Fibroblast of lung (primary cell): ENCODE data around the gene FRK. TPM values are rescaled to one million over a fixed set of nuclear protein-coding genes. Genes with fewer than 3 reads are reported as not detected.
"Not testable (repeated sequence)": the region's sequence is repeated elsewhere in the genome, so short reads cannot be mapped to it uniquely, and the experiment has no call there.

Experiments
- DNase-seq, 2 donors: peaks; one replicate each; pipeline versions ENCODE4 v3.0.0 to v3.0.0-alpha.2; 2010; ENCODE audit warnings: low read depth in 2 of 2
- H2AFZ ChIP-seq: 2 replicates; pipeline ENCODE4 v1.5.1; 2012; ENCODE audit warnings: low read length, control low read depth, inconsistent platforms
- H3K27ac ChIP-seq: 2 replicates; pipeline ENCODE4 v1.5.1; 2011; ENCODE audit warnings: low read length, control low read depth; ENCODE audit not compliant: insufficient read depth
- H3K27me3 ChIP-seq: 2 replicates; pipeline ENCODE4 v1.5.1; 2011; ENCODE audit warnings: mild to moderate bottlenecking, low read length; ENCODE audit not compliant: control insufficient read depth, insufficient read depth
- H3K36me3 ChIP-seq: 2 replicates; pipeline ENCODE4 v1.5.1; 2011; ENCODE audit warnings: low read length; ENCODE audit not compliant: control insufficient read depth, insufficient read depth
- H3K4me1 ChIP-seq: 2 replicates; pipeline ENCODE4 v1.5.1; 2011; ENCODE audit warnings: low read length; ENCODE audit not compliant: control insufficient read depth, insufficient read depth; ENCODE audit errors: extremely low read depth
- H3K4me2 ChIP-seq: 2 replicates; pipeline ENCODE4 v1.5.1; 2011; ENCODE audit warnings: low read length, control low read depth; ENCODE audit not compliant: insufficient read depth; ENCODE audit errors: extremely low read depth
- H3K4me3 ChIP-seq, 4 experiments: fragments of 200-600 bp in 1 of 4; sonication (generic) in 1 of 4; replicated peaks in 1 of 4; 2 replicates each; pipeline ENCODE4 v1.5.1; 2011 to 2016; ENCODE audit warnings: low read length in 4 of 4, low read depth in 3 of 4, mild to moderate bottlenecking in 3 of 4, control low read depth in 2 of 4, inconsistent platforms in 1 of 4, mixed read lengths in 1 of 4; ENCODE audit not compliant: insufficient read depth in 1 of 4; ENCODE audit errors: control extremely low read depth in 1 of 4
- H3K79me2 ChIP-seq: 2 replicates; pipeline ENCODE4 v1.5.1; 2012; ENCODE audit warnings: mild to moderate bottlenecking, low read length, inconsistent platforms; ENCODE audit not compliant: control insufficient read depth, insufficient read depth
- H3K9ac ChIP-seq: 2 replicates; pipeline ENCODE4 v1.5.1; 2011; ENCODE audit warnings: mild to moderate bottlenecking, low read length, control low read depth; ENCODE audit not compliant: insufficient read depth
- H3K9me3 ChIP-seq: 2 replicates; pipeline ENCODE4 v1.5.1; 2012; ENCODE audit warnings: low read depth, low read length; ENCODE audit not compliant: control insufficient read depth, insufficient read depth
- H4K20me1 ChIP-seq: 2 replicates; pipeline ENCODE4 v1.5.1; 2011; ENCODE audit warnings: low read length; ENCODE audit not compliant: control insufficient read depth, insufficient read depth; ENCODE audit errors: extremely low read depth
- EZH2 ChIP-seq: IDR thresholded peaks from 2 replicates; pipeline ENCODE4 v1.5.1; 2012; ENCODE audit warnings: low read length, control low read depth, mild to moderate bottlenecking; ENCODE audit errors: missing control alignments
- polyA plus RNA-seq, 2 donors: library from polyadenylated mRNA; depleted of rRNA in 1 of 2; stranded (reverse) in 1 of 2; unstranded in 1 of 2; fragments of >200 nt; gene quantifications; 2 replicates each; pipeline ENCODE4 v1.2.1, GENCODE V29; 2011 to 2012; ENCODE audit warnings: missing spikeins in 1 of 2
- total RNA-seq: library from RNA; depleted of rRNA; stranded (reverse); fragments of >200 nt; gene quantifications from 2 replicates; pipeline ENCODE4 v1.2.1, GENCODE V29; 2014
- TF ChIP-seq, protein P1 (sequence below), 2 donors: IDR thresholded peaks in 1 of 2; conservative IDR thresholded peaks in 1 of 2; 1 replicate in 1 of 2; 2 replicates in 1 of 2; pipeline ENCODE4 v1.5.1; 2011 to 2012; ENCODE audit warnings: low read length in 2 of 2, control low read depth in 1 of 2, inconsistent platforms in 1 of 2, low read depth in 1 of 2, mild to moderate bottlenecking in 1 of 2

The FRK gene
- total and polyA plus RNA-seq, 2 donors (not counting 1 experiment from before 2014, with no cell fraction given) = 0.18 to 0.33 TPM

DNA sequence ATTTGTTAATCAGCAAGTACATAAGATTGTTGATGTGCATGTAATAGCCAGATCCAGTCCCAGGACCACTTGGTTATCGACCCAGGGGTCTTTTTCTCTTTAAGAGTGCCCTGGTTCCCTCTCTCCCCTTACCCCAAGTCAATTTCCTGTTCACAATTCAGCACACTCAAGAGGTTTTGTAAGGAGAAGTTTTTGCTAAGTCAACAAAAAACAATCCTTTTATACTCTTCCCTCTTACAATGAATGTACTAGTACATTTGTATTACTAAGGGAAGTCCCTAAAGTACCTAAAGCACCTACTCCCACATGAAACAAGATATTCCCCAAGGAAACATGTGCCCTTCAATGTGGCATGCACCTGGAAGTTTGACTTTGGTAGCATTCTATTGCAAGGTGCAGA is 38.3 kb upstream of the FRK start:
- no peak for DNase-seq
- no peaks in the 10 kb centered on the region for H3K9me3 ChIP-seq
- no peak overlapping the region for H3K4me2 ChIP-seq
- no peaks in the 10 kb centered on the region for H4K20me1 ChIP-seq
- peaks cover 2% of the 10 kb centered on the region for H3K4me1 ChIP-seq
- H3K36me3 ChIP-seq = no peaks in the 10 kb centered on the region
- H3K27me3 ChIP-seq = no peaks in the 10 kb centered on the region
- no peak overlapping the region for H3K4me3 ChIP-seq
- no peaks in the 10 kb centered on the region for H3K79me2 ChIP-seq
- TF ChIP-seq EZH2 = no peak
- TF ChIP-seq, protein P1, sequence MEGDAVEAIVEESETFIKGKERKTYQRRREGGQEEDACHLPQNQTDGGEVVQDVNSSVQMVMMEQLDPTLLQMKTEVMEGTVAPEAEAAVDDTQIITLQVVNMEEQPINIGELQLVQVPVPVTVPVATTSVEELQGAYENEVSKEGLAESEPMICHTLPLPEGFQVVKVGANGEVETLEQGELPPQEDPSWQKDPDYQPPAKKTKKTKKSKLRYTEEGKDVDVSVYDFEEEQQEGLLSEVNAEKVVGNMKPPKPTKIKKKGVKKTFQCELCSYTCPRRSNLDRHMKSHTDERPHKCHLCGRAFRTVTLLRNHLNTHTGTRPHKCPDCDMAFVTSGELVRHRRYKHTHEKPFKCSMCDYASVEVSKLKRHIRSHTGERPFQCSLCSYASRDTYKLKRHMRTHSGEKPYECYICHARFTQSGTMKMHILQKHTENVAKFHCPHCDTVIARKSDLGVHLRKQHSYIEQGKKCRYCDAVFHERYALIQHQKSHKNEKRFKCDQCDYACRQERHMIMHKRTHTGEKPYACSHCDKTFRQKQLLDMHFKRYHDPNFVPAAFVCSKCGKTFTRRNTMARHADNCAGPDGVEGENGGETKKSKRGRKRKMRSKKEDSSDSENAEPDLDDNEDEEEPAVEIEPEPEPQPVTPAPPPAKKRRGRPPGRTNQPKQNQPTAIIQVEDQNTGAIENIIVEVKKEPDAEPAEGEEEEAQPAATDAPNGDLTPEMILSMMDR (conservative IDR thresholded peaks at IDR 0.05 in 1 of 2, IDR thresholded peaks at IDR 0.05 in 1 of 2; ENCODE audit: low read depth in 1 of 2, low read length in 2 of 2) = no peak
- H3K27ac ChIP-seq = no peak overlapping the region
- H3K9ac ChIP-seq = no peak overlapping the region
- H2AFZ ChIP-seq = no peak overlapping the region

DNA sequence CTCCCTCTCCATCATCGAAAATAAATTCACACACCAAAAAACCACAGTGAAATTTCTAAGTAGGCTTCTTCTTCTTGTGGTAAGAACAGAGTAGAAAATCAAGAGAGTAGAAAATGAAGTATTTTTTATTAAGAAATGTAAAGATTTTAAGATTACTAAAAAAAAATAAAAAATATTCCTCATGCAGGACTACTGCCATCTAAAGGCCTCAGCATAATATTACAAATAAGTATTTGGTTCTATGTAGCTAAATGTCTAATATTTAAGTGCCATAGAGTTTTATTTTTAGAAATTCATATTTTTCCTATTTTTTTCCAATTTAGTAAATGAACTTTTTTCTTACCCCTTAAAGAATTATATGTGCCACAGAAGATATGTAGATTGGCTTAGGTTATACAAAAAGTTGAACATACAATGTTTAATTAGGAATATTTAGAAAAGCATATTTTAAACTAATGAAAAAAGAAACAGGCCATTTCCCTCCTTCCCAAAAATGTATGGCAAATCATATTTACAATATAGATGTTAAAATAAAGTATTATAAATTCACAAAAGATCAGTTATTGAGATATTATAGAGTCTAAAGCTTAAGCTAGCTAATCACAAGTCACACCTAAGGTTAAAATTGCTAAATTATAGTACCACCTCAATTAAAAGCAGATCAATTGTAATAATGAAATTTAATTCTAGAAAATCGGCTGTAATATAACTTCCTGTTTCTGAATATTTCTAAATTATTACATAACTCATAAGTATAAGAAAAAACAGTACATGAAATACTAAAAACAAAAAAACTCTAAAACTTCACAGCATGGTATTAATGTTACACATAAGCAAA is 36.5 kb upstream of the FRK start:
- Histone ChIP-seq H3K4me3 (no peak overlapping the region), H3K27me3 (no peaks in the 10 kb centered on the region), H3K79me2 (no peaks in the 10 kb centered on the region), H3K9ac (no peak overlapping the region), H2AFZ (no peak overlapping the region), H4K20me1 (no peaks in the 10 kb centered on the region), H3K4me1 (peaks cover 2% of the 10 kb centered on the region), H3K9me3 (no peaks in the 10 kb centered on the region), H3K27ac (no peak overlapping the region), H3K4me2 (no peak overlapping the region), H3K36me3 (no peaks in the 10 kb centered on the region)
- TF ChIP-seq, protein P1 (conservative IDR thresholded peaks at IDR 0.05 in 1 of 2, IDR thresholded peaks at IDR 0.05 in 1 of 2; ENCODE audit: low read depth in 1 of 2, low read length in 2 of 2) = peak; percentile 11 to 46
- TF ChIP-seq EZH2 = no peak
- DNase-seq = peak in 1 of 2 donors; percentile 62

DNA sequence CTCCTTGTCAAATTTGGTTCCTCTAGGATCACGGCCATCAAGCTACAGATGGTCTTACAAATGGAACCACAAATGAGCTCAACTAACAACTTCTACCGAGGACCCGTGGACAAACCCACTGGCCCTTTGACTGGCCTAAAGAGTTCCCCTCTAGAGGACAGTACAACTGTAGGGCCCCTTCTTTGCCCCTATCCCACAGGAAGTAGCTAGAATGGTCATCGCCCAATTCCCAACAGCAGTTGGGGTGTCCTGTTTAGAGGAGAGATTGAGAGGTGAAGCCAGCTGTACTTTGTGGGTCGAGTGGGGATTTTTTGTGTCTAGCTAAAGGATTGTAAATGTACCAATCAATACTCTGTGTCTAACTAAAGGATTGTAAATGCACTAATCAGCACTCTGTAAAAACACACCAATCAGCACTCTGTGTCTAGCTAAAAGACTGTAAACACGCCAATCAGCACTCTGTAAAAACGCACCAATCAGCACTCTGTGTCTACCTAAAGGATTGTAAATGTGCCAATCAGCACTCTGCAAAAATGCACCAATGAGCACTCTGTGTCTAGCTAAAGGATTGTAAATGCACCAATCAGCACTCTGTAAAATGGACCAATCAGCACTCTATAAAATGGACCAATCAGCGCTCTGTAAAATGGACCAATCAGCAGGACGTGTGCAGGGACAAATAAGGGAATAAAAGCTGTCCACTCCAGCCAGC is 35.5 kb upstream of the FRK start:
- H3K4me3 ChIP-seq, H2AFZ ChIP-seq, H3K4me1 ChIP-seq, H3K4me2 ChIP-seq, H4K20me1 ChIP-seq, H3K9me3 ChIP-seq, H3K9ac ChIP-seq, H3K79me2 ChIP-seq, H3K27me3 ChIP-seq, DNase-seq, H3K27ac ChIP-seq, H3K36me3 ChIP-seq: not testable (repeated sequence)
